Chondrocyte (in vitro differentiated cells): ENCODE results near the gene MBD3. TPM values are rescaled to one million over a fixed set of nuclear protein-coding genes. Genes with fewer than 3 reads are reported as not detected.
"Not testable (repeated sequence)": the region's sequence is repeated elsewhere in the genome, so short reads cannot be mapped to it uniquely, and the experiment has no call there.

ENCODE experiments used
- DNase-seq: peaks from one replicate; pipeline ENCODE4 v3.0.0; 2021; ENCODE audit warnings: mixed read lengths, low spot score
- H3K27ac Mint-ChIP-seq: one replicate; pipeline ENCODE4 v1.8.0; 2021; ENCODE audit warnings: mild to moderate bottlenecking, moderate library complexity, mixed read lengths; ENCODE audit not compliant: unreplicated experiment
- H3K27me3 Mint-ChIP-seq: 2 replicates; pipeline ENCODE4 v1.8.0; 2021; ENCODE audit warnings: low read depth, mixed read lengths
- H3K36me3 Mint-ChIP-seq: 2 replicates; pipeline ENCODE4 v1.8.0; 2021; ENCODE audit warnings: low read depth, mixed read lengths
- H3K4me1 Mint-ChIP-seq: 2 replicates; pipeline ENCODE4 v1.8.0; 2021; ENCODE audit warnings: low read depth, mild to moderate bottlenecking, mixed read lengths
- H3K4me3 Mint-ChIP-seq: one replicate; pipeline ENCODE4 v1.8.0; 2021; ENCODE audit warnings: mild to moderate bottlenecking, moderate library complexity, mixed read lengths; ENCODE audit not compliant: unreplicated experiment
- H3K9me3 Mint-ChIP-seq: 2 replicates; pipeline ENCODE4 v1.8.0; 2021; ENCODE audit warnings: low read depth, mixed read lengths
- CTCF ChIP-seq: fragments of 200-600 bp; sonication (generic); IDR thresholded peaks from 2 replicates; pipeline ENCODE4 v1.5.0; 2021; ENCODE audit warnings: antibody characterized with exemption, mild to moderate bottlenecking, moderate library complexity
- total RNA-seq: library from RNA; stranded (reverse); gene quantifications from 3 replicates; pipeline ENCODE4 v1.2.1, GENCODE V29; 2021

Gene MBD3
- total RNA-seq, 1 donor from 2014 or later: 83.6 TPM

- no peak for TF ChIP-seq CTCF
- Mint-ChIP-seq H3K4me1 (peaks cover 3% of the 10 kb centered on the region), H3K27ac (no peak overlapping the region), H3K27me3 (no peaks in the 10 kb centered on the region), H3K9me3 (no peaks in the 10 kb centered on the region), H3K36me3 (peaks cover 3% of the 10 kb centered on the region), H3K4me3 (no peak overlapping the region)
- no peak for DNase-seq
These were observed 37.7 kb downstream of the MBD3 start for GRCh38 chr19:1554968-1555367.

- TF ChIP-seq CTCF: no peak
- no peaks in the 10 kb centered on the region for H3K9me3 Mint-ChIP-seq
- H3K4me1 Mint-ChIP-seq: no peaks in the 10 kb centered on the region
- H3K27ac Mint-ChIP-seq: no peak overlapping the region
- H3K27me3 Mint-ChIP-seq: no peaks in the 10 kb centered on the region
- peaks cover 3% of the 10 kb centered on the region for H3K36me3 Mint-ChIP-seq
- DNase-seq: no peak
- no peak overlapping the region for H3K4me3 Mint-ChIP-seq
These were observed 39.2 kb downstream of the MBD3 start for GRCh38 chr19:1553415-1553814.

- Mint-ChIP-seq H3K27ac (no peak overlapping the region), H3K4me1 (peaks cover under 1% of the 10 kb centered on the region), H3K27me3 (no peaks in the 10 kb centered on the region), H3K4me3 (no peak overlapping the region), H3K9me3 (no peaks in the 10 kb centered on the region), H3K36me3 (peaks cover 1% of the 10 kb centered on the region)
- no peak for TF ChIP-seq CTCF
- DNase-seq: no peak
These were observed 41.3 kb downstream of the MBD3 start for GRCh38 chr19:1551068-1552040.

- Mint-ChIP-seq H3K4me3 (no peak overlapping the region), H3K9me3 (no peaks in the 10 kb centered on the region), H3K4me1 (peaks cover 4% of the 10 kb centered on the region), H3K36me3 (peaks cover 1% of the 10 kb centered on the region), H3K27me3 (peaks cover 3% of the 10 kb centered on the region), H3K27ac (no peak overlapping the region)
- DNase-seq: no peak
- TF ChIP-seq CTCF: no peak
These were observed 43.2 kb downstream of the MBD3 start for GRCh38 chr19:1549332-1549945.

GRCh38 chr19:1540365-1540925 lies 52.2 kb downstream of the MBD3 start:
- Mint-ChIP-seq H3K4me1 (peaks cover 5% of the 10 kb centered on the region), H3K27ac (no peak overlapping the region), H3K27me3 (peaks cover 7% of the 10 kb centered on the region), H3K4me3 (no peak overlapping the region), H3K36me3 (peaks cover 4% of the 10 kb centered on the region), H3K9me3 (no peaks in the 10 kb centered on the region)
- TF ChIP-seq CTCF: no peak
- no peak for DNase-seq

- DNase-seq, H3K4me1 Mint-ChIP-seq, H3K36me3 Mint-ChIP-seq, H3K27ac Mint-ChIP-seq, H3K27me3 Mint-ChIP-seq, H3K4me3 Mint-ChIP-seq, H3K9me3 Mint-ChIP-seq: not testable (repeated sequence)
These were observed 52.9 kb downstream of the MBD3 start for GRCh38 chr19:1539749-1540148.
